H54 (cell line): ENCODE results near the gene SLC26A1.

ENCODE experiments used
- DNase-seq: peaks from one replicate; pipeline ENCODE4 v3.0.0; 2011; ENCODE audit warnings: low spot score, mixed read lengths; ENCODE audit not compliant: insufficient read length
- FAIRE-seq: peaks from 3 replicates; lab custom pipeline; 2011; peaks lifted over from hg19 to GRCh38; lab: Jason Lieb, UNC
- POLR2A ChIP-seq: IDR thresholded peaks from 2 replicates; pipeline ENCODE4 v1.6.1; 2011; ENCODE audit warnings: low read depth, mild to moderate bottlenecking, low read length

The SLC26A1 gene

DNA sequence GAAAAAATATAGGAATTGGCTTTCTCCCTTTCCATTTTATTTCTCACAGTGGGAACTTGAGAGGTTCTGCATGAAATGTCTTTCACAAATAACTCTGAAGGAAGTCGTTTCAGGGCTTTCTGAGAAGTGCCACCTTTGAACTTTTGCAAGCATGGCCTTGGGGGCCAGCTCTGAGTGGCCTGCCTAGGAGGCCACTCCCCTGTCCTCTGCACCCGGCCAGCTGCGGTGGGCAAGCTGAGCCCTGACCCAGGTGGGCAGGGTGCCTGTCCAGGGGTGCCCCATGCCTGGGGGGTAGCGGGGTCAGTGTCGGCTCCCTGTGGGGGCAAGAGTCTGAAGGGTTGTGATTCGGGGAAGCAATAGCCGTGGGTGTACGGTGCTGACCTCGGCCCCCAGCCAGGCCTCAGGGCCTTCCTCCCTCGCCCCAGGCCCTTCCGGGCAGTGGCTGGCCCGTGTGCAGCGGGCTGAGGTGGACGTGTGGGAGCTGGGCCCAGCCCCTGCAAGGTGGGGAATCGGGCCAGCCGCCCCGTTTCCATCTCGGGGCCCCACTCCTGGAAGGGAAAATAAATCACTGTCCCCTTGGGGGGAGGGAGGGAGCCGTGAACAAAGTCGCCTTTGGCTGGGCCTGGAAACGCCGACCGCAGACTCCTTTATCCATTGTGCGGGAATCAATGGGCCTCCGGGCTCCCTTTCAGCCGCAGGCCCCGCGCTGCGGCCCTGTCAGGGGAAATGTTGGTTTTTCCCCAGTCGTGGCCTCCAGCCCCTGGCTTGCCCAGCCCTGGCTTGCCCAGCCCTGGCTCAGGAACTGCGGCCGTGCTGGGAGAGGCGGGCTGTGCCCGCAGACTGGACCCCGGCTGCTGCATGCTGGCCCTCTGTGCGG is 21.3 kb upstream of the SLC26A1 start:
- FAIRE-seq (no peak), DNase-seq (no peak)
- no peak for TF ChIP-seq POLR2A

DNA sequence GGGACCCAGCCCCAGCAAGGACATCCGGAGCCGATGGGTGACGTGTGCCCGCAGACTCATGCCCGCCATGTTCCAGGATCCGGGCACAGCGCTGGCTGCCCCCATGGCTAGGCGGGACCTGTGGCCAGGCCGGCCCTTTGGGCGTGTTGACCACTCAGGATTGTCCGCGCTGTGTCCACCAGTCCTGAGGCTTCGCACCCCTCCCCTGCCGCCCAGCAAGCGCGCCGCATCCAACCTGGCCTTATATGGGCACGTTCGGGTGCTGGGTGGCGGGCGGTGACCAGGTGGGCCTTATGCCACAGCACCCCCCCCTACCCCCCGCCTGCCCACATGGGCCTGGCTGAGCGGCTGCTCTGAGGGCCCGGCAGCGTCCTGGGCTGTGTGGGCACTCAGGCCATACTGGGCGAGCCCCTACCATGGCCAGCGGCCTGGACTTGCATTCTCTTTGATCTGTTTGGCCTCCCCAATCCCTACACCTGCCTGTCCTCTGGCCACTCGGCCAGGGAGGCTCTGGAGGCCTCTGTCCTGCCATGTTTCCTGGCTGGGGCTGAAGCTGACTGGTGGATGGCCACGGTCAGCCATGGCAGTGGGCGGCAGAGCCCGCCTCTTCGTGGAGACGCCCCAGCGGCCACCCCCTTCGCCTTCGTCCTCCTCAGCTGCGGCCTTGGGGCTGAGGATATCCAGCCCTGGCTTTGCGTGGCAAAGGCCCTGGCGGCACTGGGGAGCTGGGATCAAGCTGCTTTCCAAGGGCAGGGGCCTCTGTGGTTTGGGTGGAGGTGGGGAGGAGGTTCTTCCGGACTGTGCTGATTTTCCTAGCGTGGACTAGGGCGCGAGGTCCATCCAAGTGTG is 20.2 kb upstream of the SLC26A1 start:
- no peak for TF ChIP-seq POLR2A
- DNase-seq: no peak
- no peak for FAIRE-seq

DNA sequence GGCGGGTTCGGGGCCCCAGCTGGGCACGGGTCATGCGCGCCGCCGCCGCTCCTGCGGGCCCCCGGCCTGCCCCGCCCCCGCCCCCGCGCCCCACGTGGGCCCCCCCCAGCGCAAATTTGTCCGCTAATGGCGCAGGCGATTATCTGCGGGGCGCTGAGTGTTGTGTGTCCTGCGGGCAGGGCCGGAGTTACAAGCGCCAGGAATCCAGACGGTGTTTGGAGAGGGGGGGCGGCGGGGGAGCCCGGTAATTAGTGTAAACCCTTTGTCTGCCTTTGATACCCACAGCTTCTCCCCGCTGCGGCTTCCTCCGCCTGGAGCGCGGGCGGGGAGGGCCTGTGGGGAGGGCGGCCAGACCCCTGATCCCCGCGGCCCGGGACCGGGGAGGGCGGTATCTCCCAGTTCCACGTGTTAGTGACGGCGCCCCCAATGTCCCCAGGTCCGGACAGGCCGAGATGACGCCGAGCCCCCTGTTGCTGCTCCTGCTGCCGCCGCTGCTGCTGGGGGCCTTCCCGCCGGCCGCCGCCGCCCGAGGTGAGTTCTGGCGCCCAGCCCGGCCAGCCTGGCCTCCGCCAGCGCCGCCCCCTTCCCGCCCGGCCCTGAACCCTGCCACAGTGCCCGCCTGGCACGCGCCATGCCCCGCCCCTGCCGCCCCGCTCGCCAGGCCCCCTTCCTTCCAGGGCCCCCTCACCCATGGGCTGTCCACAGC is 19.0 kb upstream of the SLC26A1 start:
- DNase-seq (peak; percentile 56), FAIRE-seq (no peak)
- TF ChIP-seq POLR2A: peak; percentile 38; the same call in 1 of the 2 replicates

DNA sequence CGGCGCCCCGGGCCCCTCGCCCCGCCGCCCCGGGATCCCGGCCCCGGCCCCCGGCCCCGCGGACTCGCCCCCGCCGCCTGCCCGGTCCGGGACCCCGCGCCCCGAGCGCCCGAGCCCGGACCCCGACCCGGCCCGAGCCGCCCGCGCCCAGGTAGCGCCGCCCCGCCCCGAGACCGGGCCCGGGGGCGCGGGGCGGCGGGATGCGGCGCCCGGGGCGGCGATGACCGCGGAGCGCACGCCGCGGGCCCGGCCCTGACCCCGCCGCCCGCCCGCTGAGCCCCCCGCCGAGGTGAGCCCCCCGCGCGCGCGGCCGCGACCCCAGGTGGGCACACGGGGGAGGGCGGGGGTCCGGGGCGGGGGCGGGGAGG is 18.4 kb upstream of the SLC26A1 start:
- no peak for FAIRE-seq
- no peak for DNase-seq
- no peak for TF ChIP-seq POLR2A

DNA sequence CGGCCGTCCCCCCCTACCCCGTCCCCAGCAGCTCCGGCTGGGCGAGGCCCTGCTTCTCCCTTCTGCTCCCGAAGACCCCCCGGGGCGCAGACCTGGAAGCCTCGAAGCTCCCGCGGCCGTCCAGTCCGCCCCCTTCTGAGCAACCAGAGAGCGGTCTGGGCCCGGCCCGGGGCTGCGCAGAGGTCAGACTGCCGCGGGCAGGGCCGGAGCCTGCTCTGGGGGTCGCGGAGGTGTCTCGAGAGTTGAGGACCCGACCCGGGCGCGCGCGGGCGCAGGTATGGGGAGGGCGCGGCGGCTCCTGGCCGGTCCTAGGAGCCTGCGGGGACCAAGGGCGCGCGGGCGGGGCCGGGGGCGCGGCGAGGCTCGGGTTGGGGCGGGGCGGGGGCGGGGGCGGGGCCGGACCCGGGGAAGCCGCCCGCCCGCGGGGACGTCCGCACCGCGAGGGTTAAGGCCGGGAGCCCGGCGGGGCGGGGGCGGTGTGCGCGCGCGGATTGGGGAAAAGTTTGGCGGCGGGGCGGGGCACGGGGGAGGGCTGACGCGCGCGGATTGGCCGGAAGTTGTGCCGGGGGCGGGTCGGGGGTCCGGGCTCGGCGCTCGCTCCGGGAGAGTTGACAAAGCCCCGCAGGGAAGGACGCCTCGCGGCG is 17.9 kb upstream of the SLC26A1 start, which contains the start of gene FGFRL1:
FGFRL1 (plus strand) TSS at position 605 of the 644 bp plus-strand sequence. CDS start 860 bp downstream, outside the sequence.
- TF ChIP-seq POLR2A: peak; percentile 40; the same call in 1 of the 2 replicates
- peak; percentile 81 for DNase-seq
- no peak for FAIRE-seq

DNA sequence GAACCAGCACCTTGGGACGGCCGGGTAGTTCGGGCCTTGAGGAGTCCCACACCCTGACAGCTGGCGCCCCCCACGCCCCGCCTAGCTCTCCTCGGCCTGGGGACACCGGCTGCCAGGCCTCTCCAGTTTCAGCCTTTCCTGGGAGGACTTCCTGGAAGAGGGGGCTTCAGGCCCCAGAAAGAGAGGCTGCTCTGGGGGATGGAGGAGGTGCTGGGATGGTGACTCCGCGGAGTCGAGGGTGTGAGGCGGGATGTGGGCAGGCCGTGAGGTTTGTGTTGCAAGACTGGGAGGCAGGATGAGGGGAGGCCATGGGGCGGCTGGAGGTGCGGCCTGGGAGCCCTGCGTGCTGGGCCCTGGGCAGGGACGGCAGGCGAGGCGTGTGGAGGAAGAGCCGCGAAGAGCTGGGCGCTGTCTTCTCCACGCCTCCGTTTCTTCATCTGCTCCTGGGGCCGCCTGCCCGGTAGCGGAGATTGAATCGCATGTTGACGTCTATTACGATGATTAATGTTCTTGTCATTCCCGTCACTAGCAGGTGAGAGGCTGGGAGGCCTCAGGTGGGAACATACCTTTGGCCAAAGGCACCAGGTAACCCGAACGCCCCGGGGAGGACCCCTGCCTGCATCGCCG is 17.3 kb upstream of the SLC26A1 start:
- no peak for TF ChIP-seq POLR2A
- no peak for DNase-seq
- FAIRE-seq: no peak

DNA sequence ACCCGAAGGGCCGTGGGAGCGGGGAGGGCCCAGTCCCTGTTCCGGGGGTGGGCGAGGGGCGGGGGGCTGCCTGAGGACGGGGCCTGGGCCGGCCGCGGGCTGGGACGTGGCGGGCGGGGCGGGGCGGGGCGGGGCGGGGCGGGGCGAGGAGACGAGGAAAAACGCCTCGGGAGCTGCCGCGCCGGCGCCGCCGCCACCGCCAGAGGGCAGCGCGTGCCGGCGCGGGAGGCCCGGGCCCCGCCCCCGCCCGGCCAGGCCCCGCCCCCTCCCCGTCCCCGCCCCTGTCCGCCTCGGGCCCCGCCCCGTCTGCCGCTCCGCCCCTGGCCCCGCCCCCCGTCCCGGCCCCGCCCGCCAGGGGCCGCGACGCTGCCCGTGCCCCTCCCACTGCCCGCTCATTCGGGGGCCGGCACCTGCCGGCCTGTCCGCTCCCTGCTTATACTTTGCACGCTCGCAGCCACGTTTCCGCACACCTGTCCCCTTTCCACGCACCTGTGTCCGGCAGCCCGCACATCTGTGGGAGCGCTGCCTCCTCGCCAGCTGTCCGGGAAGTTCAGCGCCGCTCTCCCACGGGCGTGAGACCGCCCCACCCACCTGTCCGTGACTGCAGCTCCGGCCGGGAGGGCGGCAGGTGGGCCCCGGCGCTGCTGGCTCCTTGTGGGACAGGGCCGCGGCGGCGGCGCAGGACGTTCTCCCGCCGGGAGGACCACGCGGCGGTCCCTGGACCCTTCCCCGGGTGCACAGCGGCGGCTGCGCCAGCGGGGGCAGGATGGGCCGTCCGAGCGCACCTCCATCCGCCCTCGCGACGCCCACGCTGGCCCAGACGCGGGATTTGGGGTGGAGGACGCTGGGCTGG is 16.6 kb upstream of the SLC26A1 start:
- DNase-seq: peak; percentile 61
- TF ChIP-seq POLR2A: no peak
- no peak for FAIRE-seq

DNA sequence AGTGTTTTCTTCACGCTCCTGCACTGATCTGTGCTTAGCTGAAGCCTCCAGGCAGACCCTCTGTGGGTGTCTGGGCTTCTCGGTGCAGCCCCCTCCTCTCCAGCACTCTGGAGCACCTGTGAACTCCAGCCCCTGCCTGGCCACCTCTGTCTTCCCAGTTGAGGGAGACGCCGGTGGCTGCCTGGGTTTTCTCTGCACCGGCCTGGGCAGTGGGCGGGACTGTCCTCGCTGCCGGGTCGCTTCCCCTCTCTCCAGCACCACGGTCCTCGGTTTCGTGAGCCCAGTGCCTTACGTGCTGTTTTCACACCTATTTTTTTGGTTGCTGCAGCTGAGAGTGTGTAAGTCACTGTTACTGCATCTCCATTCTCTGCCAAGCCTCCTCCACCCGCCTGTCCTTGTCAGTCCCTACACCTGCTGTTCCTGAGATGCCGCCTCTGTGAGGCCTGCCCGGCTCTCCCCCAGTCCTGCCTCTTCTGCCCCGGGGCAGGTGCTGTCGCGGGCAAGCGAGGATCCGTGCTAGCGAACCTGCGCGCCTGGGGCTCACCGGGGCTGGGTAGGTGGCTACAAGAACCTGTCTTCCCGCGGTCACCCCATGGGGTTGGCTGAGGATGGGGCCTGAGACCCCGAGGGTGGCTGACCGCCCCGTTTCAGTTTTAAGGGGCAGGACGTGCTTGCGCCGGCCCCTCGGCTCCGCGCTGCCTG is 15.8 kb upstream of the SLC26A1 start:
- peak; percentile 2; the same call in 1 of the 2 replicates for TF ChIP-seq POLR2A
- DNase-seq: no peak
- no peak for FAIRE-seq

DNA sequence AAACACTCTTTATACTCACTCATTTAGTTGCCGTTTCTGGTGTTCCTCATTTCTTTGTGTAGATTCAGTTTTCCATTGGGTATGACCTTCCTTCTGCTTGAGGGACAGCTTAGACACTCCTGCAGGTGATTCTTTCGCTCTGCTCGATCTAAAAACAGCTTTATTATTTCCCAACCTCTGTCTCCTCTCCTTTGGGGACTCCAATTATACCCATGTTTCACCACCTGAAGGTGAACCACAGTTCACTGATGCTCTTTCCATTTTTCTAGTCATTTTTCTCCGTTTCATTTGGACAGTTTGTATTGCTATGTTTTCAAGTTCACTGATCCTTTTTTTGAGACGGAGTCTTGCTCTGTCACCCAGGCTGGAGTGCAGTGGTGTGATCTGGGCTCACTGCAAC is 13.7 kb upstream of the SLC26A1 start:
- no peak for FAIRE-seq
- TF ChIP-seq POLR2A: no peak
- no peak for DNase-seq

DNA sequence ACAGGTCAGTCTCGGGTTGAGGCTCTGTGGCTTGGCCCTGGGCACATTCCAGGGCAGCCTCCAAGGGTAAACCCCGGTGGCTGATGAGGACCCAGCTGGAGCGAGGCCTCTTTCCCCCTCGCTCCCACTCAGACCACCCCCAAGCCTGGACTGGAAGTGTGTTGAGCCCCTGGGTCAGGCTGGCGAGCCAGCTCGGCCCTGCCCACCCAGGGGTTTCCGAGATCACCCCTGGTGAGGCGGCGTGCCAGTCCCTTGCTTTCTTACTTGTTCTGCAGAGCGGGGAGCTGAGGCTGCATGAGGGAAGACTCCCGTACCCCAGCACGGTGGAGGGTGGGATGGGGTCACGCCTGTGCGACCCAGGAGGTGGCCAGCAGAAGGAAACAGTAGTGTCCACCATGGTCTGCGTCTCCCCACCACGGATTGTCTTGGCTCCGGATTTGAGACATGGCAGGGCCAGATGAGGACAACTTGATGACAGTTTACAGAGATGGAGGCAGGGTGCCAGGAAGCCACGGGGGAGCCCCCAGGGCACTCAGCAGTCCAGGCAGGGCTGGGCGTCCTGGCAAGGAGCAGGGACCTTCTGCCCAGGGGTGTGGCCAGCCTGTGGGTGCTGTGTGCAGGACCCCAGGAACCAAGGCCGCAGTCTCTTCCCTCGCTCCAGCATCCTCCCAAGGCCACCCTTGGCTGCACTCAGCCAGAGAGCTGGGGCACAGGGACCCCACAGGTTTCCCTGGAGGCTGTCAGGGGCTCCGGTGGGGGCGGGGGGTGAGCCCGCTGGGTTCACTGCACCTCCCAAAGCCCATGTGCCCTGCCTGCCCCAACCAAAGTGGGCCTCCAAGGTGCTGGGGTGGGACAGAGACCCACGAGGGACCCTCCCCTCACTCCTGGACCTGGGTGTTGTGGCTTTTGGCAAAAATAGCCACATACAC is 11.6 kb upstream of the SLC26A1 start:
- FAIRE-seq (no peak), DNase-seq (no peak)
- no peak for TF ChIP-seq POLR2A
